ENCODE results near the gene SPTBN2.

DNA sequence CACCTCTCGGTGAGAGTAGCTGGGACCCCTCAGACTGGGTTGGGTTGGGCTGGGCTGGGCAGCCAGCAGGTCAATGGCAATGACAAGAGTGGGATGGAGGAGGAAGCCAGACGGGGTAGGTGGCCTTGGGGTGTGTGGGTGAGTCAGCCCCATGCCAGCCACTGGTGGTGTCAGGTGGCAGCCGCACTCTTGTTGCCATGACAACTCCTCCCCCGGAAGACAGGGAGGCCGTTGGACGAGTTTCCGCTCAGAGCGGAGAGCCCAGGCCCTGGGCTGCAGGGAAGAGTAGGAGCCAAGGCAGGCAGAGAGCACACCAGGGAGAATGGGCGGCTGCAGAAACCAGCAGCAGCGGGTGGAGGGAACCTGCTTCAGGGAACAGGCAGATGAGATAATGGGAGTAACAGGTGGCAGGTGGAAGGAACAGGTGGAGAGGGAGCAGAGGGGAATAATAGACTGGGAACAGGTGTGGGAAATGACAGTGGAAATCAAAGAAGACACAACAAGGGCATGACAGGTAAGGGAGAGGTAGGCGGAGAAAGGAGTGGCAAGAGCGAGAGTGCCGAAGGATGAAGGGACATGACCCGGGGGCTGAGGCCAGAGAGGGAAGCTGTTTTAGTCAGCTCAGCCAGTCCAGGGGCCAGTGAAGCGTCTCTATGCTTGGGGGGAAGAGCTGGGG, 8.7 kb downstream of the SPTBN2 start:
- TF ChIP-seq, protein P1, sequence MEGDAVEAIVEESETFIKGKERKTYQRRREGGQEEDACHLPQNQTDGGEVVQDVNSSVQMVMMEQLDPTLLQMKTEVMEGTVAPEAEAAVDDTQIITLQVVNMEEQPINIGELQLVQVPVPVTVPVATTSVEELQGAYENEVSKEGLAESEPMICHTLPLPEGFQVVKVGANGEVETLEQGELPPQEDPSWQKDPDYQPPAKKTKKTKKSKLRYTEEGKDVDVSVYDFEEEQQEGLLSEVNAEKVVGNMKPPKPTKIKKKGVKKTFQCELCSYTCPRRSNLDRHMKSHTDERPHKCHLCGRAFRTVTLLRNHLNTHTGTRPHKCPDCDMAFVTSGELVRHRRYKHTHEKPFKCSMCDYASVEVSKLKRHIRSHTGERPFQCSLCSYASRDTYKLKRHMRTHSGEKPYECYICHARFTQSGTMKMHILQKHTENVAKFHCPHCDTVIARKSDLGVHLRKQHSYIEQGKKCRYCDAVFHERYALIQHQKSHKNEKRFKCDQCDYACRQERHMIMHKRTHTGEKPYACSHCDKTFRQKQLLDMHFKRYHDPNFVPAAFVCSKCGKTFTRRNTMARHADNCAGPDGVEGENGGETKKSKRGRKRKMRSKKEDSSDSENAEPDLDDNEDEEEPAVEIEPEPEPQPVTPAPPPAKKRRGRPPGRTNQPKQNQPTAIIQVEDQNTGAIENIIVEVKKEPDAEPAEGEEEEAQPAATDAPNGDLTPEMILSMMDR (IDR thresholded peaks at IDR 0.05), result no peak
- TF ChIP-seq POLR2A (IDR thresholded peaks at IDR 0.05), result no peak

Measured in testis (tissue), 2 donors.